Neural cell (in vitro differentiated cells): ENCODE results near the gene KCNH6.

ENCODE experiments used
- EP300 ChIP-seq: fragments of 450-650 bp; conservative IDR thresholded peaks from 2 replicates; pipeline ENCODE4 v1.6.1; 2014; ENCODE audit warnings: antibody characterized with exemption, mild to moderate bottlenecking, moderate library complexity; ENCODE audit not compliant: poor library complexity, severe bottlenecking
- POLR2AphosphoS5 ChIP-seq: IDR thresholded peaks from 2 replicates; pipeline ENCODE4 v1.6.1; 2012
- TF ChIP-seq, protein P1 (sequence below): fragments of 450-650 bp; IDR thresholded peaks from 2 replicates; pipeline ENCODE4 v1.5.1; 2014; ENCODE audit warnings: antibody characterized with exemption, mild to moderate bottlenecking, moderate library complexity; ENCODE audit not compliant: poor library complexity, severe bottlenecking
- TF ChIP-seq, protein P2 (sequence below): IDR thresholded peaks from 2 replicates; pipeline ENCODE4 v1.6.1; 2012; ENCODE audit warnings: borderline replicate concordance

DNA sequence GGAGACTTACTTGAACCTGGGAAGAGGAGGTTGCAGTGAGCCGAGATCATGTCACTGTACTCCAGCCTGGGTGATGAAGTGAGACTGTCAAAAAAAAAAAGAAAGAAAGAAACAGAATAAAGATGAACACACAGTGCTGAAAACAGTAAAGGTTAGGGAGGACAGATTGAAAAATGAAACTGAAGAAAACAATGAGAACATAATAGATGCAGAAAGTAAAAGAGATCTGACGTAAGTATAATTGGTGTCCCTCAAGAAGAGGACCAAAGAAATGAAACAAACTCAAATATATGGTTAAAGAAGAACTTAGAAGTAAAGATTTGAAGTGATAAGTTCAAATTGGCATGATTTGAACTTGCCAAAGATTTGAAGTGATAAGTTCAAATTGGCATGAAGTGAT is 34.3 kb downstream of the KCNH6 start:
- TF ChIP-seq EP300 (no peak), POLR2AphosphoS5 (no peak)
- TF ChIP-seq, protein P1, sequence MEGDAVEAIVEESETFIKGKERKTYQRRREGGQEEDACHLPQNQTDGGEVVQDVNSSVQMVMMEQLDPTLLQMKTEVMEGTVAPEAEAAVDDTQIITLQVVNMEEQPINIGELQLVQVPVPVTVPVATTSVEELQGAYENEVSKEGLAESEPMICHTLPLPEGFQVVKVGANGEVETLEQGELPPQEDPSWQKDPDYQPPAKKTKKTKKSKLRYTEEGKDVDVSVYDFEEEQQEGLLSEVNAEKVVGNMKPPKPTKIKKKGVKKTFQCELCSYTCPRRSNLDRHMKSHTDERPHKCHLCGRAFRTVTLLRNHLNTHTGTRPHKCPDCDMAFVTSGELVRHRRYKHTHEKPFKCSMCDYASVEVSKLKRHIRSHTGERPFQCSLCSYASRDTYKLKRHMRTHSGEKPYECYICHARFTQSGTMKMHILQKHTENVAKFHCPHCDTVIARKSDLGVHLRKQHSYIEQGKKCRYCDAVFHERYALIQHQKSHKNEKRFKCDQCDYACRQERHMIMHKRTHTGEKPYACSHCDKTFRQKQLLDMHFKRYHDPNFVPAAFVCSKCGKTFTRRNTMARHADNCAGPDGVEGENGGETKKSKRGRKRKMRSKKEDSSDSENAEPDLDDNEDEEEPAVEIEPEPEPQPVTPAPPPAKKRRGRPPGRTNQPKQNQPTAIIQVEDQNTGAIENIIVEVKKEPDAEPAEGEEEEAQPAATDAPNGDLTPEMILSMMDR = no peak
- TF ChIP-seq, protein P2, sequence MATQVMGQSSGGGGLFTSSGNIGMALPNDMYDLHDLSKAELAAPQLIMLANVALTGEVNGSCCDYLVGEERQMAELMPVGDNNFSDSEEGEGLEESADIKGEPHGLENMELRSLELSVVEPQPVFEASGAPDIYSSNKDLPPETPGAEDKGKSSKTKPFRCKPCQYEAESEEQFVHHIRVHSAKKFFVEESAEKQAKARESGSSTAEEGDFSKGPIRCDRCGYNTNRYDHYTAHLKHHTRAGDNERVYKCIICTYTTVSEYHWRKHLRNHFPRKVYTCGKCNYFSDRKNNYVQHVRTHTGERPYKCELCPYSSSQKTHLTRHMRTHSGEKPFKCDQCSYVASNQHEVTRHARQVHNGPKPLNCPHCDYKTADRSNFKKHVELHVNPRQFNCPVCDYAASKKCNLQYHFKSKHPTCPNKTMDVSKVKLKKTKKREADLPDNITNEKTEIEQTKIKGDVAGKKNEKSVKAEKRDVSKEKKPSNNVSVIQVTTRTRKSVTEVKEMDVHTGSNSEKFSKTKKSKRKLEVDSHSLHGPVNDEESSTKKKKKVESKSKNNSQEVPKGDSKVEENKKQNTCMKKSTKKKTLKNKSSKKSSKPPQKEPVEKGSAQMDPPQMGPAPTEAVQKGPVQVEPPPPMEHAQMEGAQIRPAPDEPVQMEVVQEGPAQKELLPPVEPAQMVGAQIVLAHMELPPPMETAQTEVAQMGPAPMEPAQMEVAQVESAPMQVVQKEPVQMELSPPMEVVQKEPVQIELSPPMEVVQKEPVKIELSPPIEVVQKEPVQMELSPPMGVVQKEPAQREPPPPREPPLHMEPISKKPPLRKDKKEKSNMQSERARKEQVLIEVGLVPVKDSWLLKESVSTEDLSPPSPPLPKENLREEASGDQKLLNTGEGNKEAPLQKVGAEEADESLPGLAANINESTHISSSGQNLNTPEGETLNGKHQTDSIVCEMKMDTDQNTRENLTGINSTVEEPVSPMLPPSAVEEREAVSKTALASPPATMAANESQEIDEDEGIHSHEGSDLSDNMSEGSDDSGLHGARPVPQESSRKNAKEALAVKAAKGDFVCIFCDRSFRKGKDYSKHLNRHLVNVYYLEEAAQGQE = no peak
